Activated naive CD4-positive, alpha-beta T cell (primary cell): ENCODE measurements around the gene RELN.
"Not testable (repeated sequence)": the region's sequence is repeated elsewhere in the genome, so short reads cannot be mapped to it uniquely, and the experiment has no call there.

Experiments
- DNase-seq, 4 experiments: peaks; one replicate each; lab custom pipeline; 2025; lab: John Stamatoyannopoulos, UW

RELN gene

DNA sequence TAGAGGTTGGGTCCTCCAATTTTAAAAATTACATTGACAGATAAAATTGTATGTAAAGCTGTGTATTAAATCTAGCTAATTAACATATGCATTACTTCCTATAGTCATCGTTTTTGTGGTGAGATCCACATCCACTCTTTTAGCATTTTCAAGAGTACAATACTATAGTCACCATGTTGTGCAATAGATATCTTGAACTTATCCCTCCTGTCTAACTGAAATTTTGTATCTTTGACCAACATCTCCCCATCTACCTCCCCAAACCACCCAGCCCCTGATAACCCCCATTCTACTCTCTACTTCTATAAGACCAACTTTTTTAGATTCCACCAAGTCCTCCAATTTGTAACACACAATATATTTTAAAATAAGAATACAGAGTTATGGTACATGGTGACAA is 208.0 kb downstream of the RELN start:
- DNase-seq = no peak

DNA sequence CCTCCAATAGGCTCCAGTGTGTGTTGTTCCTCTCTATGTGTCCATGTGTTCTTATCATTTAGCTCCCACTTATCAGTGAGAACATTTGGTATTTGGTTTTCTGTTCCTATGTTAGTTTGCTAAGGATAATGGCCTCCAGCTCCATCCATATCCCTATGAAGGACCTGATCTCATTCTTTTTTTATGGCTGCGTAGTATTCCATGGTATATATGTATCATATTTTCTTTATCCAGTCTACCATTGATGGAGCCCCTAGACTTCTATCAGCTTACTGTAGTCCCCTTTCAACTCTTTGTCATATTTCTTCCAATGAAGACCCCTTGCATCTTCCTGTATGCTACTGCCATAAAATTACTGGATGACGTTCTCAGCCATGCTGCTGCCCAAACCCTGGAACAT is 208.9 kb downstream of the RELN start:
- not testable (repeated sequence) for DNase-seq

DNA sequence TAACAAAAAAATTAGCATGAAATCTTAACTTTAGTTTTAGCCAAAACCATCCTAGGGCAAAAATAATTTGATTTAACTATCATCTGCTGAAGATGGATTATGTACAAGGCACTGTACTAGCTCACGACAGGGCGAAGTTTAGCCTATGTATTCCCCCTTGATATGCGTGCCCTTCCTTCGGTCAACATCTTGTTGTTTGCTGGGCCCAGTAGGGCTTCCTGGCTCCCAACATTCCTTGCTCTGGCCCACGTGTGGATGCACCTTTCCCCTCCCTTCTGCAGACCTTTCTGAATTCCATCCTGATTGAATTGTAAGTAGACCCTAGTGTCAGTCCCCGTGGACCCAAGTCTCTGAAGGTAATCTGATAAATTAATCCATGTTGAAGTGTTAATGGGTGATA is 212.0 kb downstream of the RELN start:
- DNase-seq = no peak

DNA sequence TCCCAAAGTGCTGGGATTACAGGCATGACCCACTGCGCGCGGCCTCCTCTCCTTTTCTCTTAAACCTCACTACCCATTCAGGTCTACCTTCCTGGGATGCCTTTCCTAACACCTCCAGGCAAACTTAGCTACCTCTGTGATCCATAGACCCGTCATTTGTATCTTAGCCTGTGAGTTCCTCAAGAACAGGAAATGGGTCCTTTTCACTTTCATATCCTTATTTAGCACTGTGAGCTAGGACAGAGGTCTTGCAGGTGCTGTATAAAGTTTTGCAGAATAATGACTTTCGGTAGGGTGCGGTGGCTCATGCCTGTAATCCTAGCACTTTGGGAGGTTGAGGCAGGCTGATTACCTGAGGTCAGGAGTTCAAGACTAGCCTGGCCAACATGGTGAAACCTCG is 215.7 kb downstream of the RELN start:
- DNase-seq = no peak

DNA sequence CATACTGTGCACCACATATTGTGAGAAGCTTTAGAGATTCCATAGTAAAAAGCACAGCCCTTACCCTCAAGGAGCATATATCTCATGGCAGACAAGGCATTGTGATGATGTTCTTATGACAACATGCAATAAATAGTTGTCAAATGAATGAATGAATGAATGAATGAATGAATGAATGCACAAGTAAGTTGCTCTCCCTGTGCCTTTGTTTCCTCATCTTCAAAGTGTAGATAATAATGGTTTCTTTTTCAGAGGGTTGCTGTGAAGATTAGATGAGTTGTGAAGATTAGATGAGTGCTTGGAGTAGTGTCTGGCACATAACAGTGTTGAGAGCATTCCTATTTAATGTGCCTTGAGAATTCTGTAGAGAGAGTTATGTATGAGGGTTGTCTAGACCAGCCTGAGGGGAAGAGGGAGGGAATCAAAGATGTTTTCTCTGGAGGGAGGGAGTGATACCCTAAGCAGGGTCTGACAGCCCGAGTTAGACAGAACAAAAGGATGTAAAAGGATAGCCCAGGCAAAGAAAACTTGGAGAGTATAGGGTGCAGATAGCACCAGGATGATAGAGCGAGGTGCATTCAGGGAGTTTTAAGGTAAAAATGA is 217.2 kb downstream of the RELN start:
- no peak for DNase-seq

DNA sequence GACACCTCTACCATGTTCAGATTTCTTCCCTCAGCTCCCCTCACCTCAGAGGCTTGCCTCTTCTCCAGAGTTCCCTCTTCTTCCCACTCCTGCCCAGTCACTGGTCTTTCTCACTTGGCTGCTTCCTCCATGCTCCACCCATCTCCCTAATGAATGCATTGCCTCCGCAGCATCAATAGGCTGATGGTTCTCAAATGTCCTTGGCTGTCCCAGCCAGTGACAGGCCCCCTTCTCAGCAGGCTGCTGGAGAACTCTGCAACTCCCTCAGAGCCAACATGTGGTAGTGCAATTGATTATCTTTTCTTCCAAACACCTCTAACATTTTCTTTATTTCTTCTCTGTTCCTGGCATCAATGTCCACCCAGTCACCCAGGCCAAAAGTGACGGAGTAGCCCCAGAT is 218.2 kb downstream of the RELN start:
- no peak for DNase-seq

DNA sequence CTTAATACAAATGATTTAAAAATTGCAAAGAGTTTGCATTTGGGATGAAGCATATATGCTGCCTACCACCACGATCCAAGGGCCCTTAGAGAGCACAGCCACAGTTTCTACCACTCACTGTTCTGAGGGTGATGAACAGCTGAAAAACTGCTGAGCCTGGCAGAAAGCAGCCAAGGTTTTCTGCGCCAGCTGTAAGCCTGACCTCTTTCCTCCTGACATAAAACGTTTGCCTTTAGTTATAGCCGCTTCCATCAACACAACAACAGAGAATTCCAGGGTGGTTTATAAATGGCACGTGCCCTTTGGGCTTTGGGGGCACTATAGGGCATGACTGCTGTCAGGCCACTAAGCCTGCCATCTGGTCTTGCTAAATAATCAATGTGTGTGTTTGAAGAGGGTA is 222.8 kb downstream of the RELN start:
- DNase-seq = no peak

DNA sequence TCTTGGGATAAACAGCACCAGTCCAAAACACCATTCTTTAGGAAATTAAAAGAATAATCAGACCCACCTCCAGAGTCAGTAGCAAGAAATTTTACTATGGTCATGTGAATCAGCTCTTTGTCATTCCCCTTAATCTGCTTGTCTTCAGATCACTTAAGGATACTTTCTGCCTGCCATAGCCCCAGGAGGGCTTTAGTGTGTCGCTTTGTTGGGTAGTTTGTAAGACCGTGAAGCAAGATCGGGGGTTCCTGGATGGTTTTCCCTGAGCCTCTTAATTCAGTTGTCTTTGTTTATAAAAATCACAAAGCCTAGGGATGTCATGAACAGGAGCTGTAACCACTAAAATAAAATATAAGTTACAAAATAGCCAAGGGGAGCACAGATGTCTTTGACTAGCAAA is 223.6 kb downstream of the RELN start:
- DNase-seq = no peak

DNA sequence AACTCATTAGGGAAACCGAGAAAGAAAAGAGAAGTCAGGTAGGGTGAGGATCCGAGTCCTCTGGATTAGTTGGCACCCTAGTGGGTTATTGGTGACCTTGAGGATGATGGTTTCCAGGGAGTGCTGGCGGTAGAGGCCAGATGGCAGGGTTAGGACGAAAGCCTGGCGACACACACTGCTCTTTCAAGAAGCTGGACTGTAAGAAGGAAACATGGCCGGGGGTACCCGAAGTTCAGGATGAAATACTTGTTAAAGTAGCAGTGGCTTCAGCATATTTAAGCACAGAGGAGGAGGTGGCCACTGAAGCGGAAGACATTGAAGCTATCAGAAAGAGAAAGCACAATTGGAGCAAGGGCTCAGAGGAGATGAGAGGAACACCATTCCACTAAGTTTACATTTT is 224.6 kb downstream of the RELN start:
- DNase-seq = no peak

DNA sequence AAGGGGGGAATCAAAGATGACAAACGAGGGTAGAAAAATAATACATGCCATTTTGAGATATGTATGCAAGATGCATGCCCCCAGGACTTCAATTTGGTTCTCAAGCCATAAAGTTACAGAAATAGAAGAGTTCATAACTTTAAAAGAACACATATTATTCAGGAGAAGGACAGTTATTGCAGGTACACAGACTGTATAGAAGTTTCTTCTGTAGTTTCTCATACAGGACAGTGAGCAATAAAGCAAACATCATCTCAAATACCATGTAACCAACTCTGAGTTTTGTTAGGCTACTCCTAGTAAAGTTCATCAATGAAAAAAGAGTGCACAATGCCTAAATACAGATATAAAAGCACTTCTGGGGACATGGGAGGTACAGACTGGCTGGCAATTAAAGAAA is 226.6 kb downstream of the RELN start:
- DNase-seq = no peak

DNA sequence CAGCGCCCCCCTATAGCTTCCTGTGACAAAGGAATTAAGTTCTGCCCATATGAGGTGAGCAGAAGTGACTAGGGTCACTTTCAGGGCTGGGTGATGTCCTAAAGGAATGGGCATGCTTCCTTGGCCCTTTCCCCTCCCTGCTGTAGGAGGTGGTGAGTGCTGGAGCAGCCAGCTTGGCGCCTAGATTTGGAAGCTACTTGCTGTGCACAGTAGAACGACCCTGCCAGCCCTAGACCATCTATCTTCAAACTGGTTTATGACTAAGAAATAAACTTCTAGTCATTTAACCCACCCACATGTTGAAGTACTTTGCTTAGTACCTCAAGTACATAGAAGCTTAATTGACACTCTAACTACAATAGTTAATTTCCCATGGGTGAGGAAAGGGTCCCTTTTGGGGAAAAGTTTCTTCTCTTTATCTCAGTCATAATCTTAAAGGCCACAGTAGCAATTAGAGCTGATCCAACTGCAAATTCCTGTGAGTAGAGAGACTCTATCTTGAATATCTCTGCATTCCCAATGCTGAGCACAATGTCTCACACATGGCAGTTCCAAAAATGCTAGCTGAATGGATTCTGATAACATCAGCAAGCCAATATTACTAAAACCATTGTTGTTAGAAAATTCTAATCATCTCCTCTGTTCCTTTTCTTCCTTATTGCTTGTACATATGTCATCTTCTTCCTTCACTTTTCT is 227.2 kb downstream of the RELN start:
- no peak for DNase-seq

DNA sequence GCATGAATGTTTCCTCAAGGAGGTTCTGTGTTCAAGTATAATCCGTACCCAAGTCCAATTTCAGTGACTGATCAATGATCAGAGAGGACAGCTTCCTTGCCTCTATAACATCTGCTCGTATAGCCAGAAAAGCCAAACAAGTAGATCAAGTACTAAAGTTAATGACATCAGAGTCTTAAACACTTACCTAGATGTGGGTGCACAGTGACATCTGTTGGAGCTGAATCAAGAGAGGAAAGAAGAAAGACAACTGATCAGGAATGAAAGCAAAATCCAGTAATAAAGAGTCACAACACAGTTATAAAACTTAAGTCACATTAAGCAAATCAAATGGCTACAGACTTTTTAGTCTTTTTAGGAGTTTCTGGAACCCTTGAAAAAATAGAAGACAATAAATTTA is 236.5 kb downstream of the RELN start:
- DNase-seq = no peak

DNA sequence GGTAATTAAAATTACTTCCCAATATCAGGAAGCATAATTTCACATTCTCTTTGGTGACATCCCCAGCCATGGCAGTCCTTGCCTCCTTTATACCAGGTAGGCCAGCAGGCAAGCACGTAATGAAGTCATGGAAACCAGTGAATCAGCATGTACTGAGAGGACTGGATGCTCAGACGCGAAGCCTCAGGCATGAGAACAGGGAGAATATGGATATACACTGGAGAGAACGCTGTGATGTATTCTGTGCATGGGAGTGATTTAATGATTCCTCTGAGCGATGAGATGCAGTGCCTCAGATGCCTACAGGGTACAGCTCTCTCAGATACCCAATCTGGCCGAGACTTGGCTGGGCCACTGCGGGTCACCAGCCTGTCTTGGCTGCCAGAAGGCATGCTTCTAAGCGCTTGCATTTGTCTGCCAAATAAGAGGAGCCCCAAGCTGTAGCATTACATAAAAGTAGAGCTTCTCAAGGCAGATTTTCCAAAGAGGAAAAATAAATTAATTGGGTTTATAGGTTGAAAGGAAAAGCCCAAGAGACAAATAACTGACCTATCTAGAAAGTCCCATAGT is 238.1 kb downstream of the RELN start:
- DNase-seq = no peak

DNA sequence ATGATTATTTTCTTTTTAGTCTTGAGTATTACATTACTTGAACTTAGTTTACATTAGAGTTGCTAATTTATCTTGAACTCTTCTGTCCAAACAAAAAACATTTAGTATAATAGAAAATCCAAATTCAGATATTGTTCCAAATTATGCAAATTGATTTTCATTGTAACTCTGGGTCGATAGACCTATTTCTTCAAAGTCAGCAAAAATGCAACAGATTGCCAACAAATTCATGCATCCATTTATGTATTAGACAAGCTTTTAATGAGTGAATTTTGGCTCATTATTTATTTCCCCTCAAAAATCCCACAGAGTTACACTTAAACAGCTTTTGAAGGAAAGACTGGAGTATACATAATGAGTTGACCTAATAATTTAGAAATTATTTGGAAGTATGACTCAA is 240.8 kb downstream of the RELN start:
- no peak for DNase-seq

DNA sequence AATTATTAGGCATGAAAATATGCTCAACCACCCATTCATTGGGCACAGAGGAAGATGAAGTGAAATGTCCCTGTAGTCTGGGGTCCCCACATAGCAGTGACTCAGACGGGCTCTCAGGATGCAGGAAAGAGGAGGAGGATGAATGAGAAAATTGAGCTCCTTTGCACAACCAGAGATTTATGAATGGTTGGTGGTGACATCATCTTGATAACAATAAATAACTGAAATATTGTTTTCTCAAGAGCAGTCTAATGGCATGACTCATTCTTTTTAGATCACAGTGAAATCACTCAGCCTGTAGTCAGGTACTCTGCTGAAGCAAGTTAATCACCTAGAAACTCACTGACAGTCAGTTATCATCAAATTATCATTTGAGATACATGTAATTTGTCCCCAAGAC is 254.1 kb downstream of the RELN start:
- no peak for DNase-seq

DNA sequence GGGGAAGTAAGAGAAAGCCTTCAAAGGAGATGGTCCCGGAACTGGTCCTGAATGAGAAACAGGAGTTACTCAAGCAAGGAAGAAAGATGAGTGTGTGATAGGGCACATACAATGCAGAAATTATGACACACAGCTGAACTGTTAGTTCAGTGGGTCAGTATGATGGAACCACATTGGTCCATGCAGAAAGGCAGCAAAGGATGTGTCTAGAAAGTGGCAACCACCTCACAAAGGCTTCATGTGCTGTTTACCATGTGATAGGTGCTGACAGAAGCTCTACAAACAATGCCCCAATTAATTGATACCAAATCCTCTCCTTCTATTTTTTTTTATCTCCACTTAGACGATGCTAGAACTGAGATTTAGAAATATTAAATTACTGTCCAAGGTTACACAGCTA is 258.3 kb downstream of the RELN start:
- DNase-seq = no peak

DNA sequence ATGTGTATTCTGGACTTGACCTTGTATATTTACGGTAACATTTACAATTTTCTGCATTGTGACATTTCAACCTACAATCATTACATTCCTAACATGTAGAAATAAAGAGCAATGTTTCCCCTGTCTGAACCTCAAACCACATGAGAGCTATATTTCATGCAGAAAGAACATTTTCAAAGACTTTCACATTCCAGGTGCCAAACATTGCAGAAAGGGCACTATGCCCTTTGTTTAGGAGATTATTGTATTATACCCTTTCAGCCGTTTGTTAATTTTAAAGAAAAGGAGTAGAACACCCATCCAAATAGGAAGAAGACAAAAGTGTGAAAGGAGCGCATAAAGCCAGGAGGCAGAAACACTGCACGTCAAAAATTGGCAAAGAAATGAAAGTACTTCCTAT is 260.4 kb downstream of the RELN start:
- no peak for DNase-seq

DNA sequence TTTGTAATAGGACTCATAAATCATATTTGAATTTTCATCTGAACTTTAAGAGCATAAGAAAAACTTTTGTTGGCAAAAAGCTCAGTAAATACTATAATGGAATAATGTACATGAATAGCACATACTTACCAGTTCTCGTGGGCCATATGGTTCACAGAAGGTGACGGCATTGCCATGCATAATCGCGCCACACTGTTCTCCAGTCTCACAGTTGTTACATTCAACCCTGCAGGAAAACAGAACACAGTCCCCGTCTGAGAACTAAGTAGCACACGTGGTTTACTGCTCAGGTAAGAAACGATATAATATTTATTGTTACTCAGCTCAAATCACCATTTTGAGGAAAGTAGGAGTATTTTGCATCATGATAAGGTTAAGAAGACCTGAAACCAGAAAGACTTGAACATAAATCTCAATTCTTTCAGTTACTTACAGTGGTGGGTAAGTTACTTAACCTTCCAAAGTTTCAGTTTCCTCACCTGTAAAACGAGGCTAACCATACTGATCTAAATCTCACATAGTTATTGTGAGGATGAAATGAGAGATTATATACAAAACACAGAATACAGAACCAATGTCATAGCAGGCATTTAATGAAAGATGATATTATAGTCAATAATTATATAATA is 261.4 kb downstream of the RELN start:
- DNase-seq = no peak

DNA sequence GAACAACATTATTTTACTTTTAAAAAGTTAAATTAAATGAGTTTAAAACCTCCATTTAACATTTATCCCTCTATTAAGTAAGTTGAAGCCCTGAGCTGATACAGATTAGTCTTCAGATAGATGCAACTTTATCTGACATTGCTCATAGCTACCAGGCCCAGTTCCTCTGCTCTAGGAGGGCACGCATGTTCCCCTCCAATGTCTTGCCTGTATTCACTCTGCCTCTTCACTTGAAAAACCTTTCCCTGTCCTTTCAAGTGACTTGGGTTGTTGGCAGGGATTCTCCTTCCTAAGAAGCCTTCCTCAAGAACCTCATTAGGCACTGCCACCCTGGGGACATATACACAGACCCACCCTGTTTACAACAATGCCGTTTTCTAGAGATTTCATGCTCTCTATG is 270.4 kb downstream of the RELN start:
- DNase-seq = no peak

DNA sequence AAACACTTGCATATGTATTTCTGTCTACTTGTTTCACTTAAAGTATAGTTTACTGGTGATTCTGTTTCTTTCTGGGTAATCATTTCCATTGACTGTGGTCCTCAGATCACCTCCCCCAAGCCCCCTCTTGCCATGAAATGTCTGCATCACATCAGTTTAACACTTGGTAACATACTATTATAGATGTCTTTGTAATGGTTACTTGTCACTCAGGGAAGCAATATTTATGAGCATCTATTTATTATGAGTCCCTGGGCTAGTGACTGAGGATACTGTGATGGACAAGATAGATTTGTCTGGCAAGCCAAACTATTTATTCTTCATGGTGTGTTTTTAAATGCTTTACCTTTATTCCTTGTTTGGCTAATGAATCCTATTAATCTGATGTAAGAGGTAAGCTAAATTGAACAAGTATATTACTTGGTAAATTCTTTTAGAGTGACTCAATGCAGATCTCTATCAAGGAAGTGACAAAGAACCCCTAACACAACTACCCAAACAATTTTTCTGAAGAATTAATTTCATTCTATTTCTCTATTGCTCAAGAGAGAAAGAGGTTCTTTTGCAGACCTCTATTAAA is 270.9 kb downstream of the RELN start:
- no peak for DNase-seq

DNA sequence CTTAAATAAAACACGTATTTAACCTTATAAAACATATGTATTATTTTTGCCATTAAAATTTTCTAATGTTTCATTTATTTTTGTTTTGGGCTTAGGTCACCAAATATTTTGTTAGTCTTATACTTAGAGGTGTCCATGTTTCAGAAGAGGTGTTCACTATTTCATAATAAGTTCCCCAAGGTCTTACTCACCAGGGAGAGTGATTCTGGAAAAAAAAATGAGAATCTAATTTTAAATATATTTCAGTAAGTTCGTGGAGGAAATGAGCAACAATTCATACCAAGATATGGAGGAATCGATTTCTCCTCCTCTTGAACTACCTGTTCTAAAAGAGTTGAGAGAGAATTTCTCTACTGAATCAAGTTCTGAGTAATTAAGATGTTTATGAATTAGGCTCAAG is 271.9 kb downstream of the RELN start:
- DNase-seq = no peak

DNA sequence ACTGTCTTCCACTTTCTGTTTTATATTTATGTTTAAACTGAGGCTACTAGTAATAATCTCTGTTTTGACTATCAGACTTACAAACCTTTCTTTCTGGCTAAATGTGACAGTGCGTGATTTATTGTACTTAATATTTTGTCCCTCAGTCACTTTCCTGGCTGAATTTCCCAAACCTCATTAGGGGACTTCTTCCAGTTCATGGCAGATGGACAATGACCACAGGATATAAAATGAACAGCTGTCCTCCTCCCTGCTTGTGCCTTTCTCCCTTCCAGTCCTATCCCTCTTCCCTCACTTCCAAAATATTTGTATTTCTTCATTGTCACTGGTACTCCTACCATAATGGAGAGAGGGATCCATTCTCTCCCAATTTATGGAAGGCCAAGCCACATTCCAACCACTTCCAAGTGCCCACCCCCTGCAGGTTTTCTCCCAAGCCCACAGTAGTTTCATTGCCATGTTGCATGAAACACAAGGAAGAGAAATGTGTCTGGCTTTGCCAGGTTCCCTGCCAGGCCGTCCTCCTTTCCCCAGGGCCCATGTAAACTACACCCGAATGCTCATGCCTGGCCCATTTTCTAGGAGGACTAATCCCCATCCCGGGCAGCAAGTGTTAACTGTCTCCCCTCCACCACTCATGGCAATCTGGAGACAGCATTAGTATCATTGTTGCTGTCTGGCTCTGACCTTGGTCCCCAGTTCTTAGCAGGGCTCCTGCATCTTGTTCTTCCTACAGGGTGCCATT is 273.9 kb downstream of the RELN start:
- no peak for DNase-seq
